ENCODE measurements around the gene RIMS4.

The RIMS4 gene

DNA sequence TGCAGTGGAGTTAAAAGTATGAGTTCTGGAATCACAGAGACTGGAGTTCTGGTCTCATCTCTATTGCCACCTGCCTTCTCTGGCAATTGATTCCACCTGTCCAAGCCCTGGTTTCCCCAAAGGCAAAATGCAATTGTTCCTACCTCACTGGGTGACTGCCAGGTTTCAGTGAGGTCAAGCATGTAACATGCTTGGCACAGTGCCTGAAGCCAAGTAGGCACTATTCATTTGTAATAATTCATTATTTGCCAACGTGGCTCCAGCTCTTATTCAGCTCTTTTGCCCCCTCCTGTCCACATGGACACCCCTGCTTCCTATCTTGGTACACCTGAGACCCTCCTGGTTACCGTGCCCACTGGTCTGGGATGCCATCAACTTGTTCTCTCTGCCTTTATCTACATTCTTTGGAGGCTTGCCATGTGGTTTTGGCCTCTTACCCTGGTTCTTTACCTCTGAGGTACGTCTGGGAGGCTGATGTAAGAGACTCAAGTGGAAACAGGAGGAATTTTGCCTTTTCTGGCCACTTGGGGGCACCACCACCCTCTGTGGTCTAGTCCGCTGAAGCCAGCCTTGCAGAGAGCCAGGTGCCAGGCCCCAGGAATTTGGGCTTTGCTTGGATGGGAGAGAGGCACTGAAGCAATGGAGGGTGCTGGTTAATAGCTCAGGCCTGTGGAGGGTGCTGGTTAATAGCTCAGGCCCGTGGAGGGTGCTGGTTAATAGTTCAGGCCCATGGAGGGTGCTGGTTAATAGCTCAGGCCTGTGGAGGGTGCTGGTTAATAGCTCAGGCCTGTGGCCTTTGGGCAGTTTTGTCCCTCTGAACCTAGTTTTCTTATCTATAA lies 63.0 kb downstream of the RIMS4 start:
- Histone ChIP-seq H3F3A (ENCODE audit: insufficient read depth, low read length) (no peaks in the 10 kb centered on the region), H3K9ac (ENCODE audit: low read length) (no peak overlapping the region), H4K20me1 (ENCODE audit: insufficient read depth, low read length) (no peaks in the 10 kb centered on the region), H2AFZ (ENCODE audit: low read length) (no peak overlapping the region), H3K27me3 (ENCODE audit: insufficient read depth, low read length) (peaks cover 6% of the 10 kb centered on the region; the same call in 1 of the 2 replicates), H3K27ac (ENCODE audit: low read depth, low read length, poor library complexity, severe bottlenecking) (no peak overlapping the region), H3K9me2 (ENCODE audit: low read depth, low read length) (no peaks in the 10 kb centered on the region), H3K4me3 (ENCODE audit: low read depth, low read length, poor library complexity, severe bottlenecking) (no peak overlapping the region), H3K79me2 (ENCODE audit: insufficient read depth, low read length) (no peaks in the 10 kb centered on the region), H3K4me1 (ENCODE audit: insufficient read depth, low read length, severe bottlenecking) (peaks cover 22% of the 10 kb centered on the region), H3K4me2 (ENCODE audit: low read length) (no peak overlapping the region; the same call in 1 of the 2 replicates), H3K9me3 (ENCODE audit: low read length) (no peaks in the 10 kb centered on the region), H3K36me3 (ENCODE audit: insufficient read depth, low read length) (no peaks in the 10 kb centered on the region)
- TF ChIP-seq EZH2 (IDR thresholded peaks at IDR 0.05; ENCODE audit: borderline replicate concordance, low read length) (no peak), CTCF (IDR thresholded peaks at IDR 0.05; ENCODE audit: low read length) (peak; percentile 91)

GRCh38 chr20:44746367-44747165 lies 63.8 kb downstream of the RIMS4 start:
- no peak for TF ChIP-seq EZH2 (IDR thresholded peaks at IDR 0.05; ENCODE audit: borderline replicate concordance, low read length)
- TF ChIP-seq CTCF (IDR thresholded peaks at IDR 0.05; ENCODE audit: low read length) = no peak
- Histone ChIP-seq H2AFZ (ENCODE audit: low read length) (no peak overlapping the region), H3K9ac (ENCODE audit: low read length) (peak overlapping the region; percentile 48; the same call in 1 of the 2 replicates), H3K4me1 (ENCODE audit: insufficient read depth, low read length, severe bottlenecking) (peaks cover 18% of the 10 kb centered on the region), H3K4me2 (ENCODE audit: low read length) (peak overlapping the region; percentile 86), H3F3A (ENCODE audit: insufficient read depth, low read length) (no peaks in the 10 kb centered on the region), H3K9me2 (ENCODE audit: low read depth, low read length) (no peaks in the 10 kb centered on the region), H3K4me3 (ENCODE audit: low read depth, low read length, poor library complexity, severe bottlenecking) (peak overlapping the region; percentile 61), H4K20me1 (ENCODE audit: insufficient read depth, low read length) (no peaks in the 10 kb centered on the region), H3K79me2 (ENCODE audit: insufficient read depth, low read length) (no peaks in the 10 kb centered on the region), H3K27ac (ENCODE audit: low read depth, low read length, poor library complexity, severe bottlenecking) (no peak overlapping the region), H3K9me3 (ENCODE audit: low read length) (no peaks in the 10 kb centered on the region), H3K36me3 (ENCODE audit: insufficient read depth, low read length) (no peaks in the 10 kb centered on the region), H3K27me3 (ENCODE audit: insufficient read depth, low read length) (no peaks in the 10 kb centered on the region)

DNA sequence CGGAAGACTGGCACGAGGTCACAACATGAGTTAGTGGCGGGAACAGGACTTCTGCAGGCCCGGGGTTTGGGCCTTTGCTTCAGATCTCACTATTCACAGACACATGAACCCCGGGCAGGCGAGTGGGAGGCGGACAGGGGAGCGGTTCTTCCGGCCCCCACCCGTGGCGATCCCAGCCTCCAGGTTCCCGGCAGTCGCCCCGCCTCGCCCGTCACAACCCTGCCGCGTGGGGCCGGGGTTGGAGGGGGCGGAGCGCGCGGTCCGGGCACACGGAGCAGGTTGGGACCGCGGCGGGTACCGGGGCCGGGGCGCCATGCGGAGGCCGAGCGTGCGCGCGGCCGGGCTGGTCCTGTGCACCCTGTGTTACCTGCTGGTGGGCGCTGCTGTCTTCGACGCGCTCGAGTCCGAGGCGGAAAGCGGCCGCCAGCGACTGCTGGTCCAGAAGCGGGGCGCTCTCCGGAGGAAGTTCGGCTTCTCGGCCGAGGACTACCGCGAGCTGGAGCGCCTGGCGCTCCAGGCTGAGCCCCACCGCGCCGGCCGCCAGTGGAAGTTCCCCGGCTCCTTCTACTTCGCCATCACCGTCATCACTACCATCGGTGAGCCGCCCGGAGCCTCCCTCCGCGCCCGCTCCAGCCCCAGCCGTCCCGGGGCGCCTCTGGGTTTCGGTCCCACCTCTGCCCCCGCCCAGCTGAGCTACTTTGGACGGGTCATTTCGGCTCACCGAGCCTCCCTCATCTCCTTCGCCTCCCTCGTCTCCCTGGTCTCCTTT lies 64.6 kb downstream of the RIMS4 start, which contains the start of gene KCNK15:
Gene KCNK15 (plus strand): TSS at position 268 of the 769 bp plus-strand sequence. CDS start 46 bp downstream, at position 314.
- no peak within 1 kb of the TSS for H3K27ac ChIP-seq (ENCODE audit: low read depth, low read length, poor library complexity, severe bottlenecking)

More for the DNA sequence above, 64.6 kb downstream of the RIMS4 start, which contains the start of gene KCNK15:
- H3K9me2 ChIP-seq (ENCODE audit: low read depth, low read length) = no peaks in the 10 kb centered on the region
- no peaks in the 10 kb centered on the region for H3K36me3 ChIP-seq (ENCODE audit: insufficient read depth, low read length)
- peak within 1 kb of the TSS; percentile 86 for H3K4me2 ChIP-seq (ENCODE audit: low read length)
- H3K79me2 ChIP-seq (ENCODE audit: insufficient read depth, low read length) = no peaks in the 10 kb centered on the region
- no peaks in the 10 kb centered on the region for H4K20me1 ChIP-seq (ENCODE audit: insufficient read depth, low read length)
- no peaks in the 10 kb centered on the region for H3F3A ChIP-seq (ENCODE audit: insufficient read depth, low read length)
- TF ChIP-seq EZH2 (IDR thresholded peaks at IDR 0.05; ENCODE audit: borderline replicate concordance, low read length) (no peak), CTCF (IDR thresholded peaks at IDR 0.05; ENCODE audit: low read length) (no peak)
- H3K4me3 ChIP-seq (ENCODE audit: low read depth, low read length, poor library complexity, severe bottlenecking) = peak within 1 kb of the TSS; percentile 61
- H3K4me1 ChIP-seq (ENCODE audit: insufficient read depth, low read length, severe bottlenecking) = peaks cover 18% of the 10 kb centered on the region
- no peaks in the 10 kb centered on the region for H3K27me3 ChIP-seq (ENCODE audit: insufficient read depth, low read length)
- no peaks in the 10 kb centered on the region for H3K9me3 ChIP-seq (ENCODE audit: low read length)
- no peak within 1 kb of the TSS for H2AFZ ChIP-seq (ENCODE audit: low read length)
- peak within 1 kb of the TSS; percentile 48; the same call in 1 of the 2 replicates for H3K9ac ChIP-seq (ENCODE audit: low read length)

Data from OCI-LY1 (cell line).